A549 (cell line): ENCODE results near the gene ASB2.

ENCODE experiments used
- CHD2 ChIP-seq: fragments of 150-350 bp; IDR thresholded peaks from 2 replicates; pipeline ENCODE4 v1.6.1; 2014; ENCODE audit warnings: low read length; ENCODE audit not compliant: partially characterized antibody
- CTCF ChIP-seq: fragments of >200 bp; sonication (Bioruptor Twin); formaldehyde crosslinking; IDR thresholded peaks from 3 replicates; pipeline ENCODE4 v1.5.1; 2016
- EHF ChIP-seq: fragments of 250-450 bp; sonication (Bioruptor Pico); IDR thresholded peaks from 2 replicates; pipeline ENCODE4 v1.5.0; 2020; ENCODE audit warnings: mild to moderate bottlenecking
- ELK1 ChIP-seq: fragments of 150-350 bp; IDR thresholded peaks from 2 replicates; pipeline ENCODE4 v1.6.1; 2014; ENCODE audit warnings: low read depth, mild to moderate bottlenecking, low read length
- MAX ChIP-seq: IDR thresholded peaks from 2 replicates; pipeline ENCODE4 v1.6.1; 2012
- POLR2AphosphoS2 ChIP-seq: conservative IDR thresholded peaks from 2 replicates; pipeline ENCODE4 v1.6.1; 2012; ENCODE audit warnings: low read length, improper control_type of control experiment, inconsistent platforms
- REST ChIP-seq: fragments of 200-600 bp; sonication (generic); IDR thresholded peaks from 2 replicates; pipeline ENCODE4 v1.6.1; 2016; ENCODE audit warnings: antibody characterized with exemption, mild to moderate bottlenecking, moderate library complexity
- USF2 ChIP-seq: fragments of 450-650 bp; IDR thresholded peaks from 2 replicates; pipeline ENCODE4 v1.6.1; 2014; ENCODE audit warnings: antibody characterized with exemption
- ZC3H11A ChIP-seq: fragments of 450-650 bp; IDR thresholded peaks from 2 replicates; pipeline ENCODE4 v1.6.1; 2014; ENCODE audit warnings: antibody characterized with exemption, mild to moderate bottlenecking

GRCh38 chr14:93959239-93960107 lies 16.9 kb downstream of the ASB2 start:
- TF ChIP-seq USF2 (peak; percentile 70), EHF (no peak), CTCF (no peak), ZC3H11A (no peak), REST (no peak), CHD2 (no peak), ELK1 (no peak), POLR2AphosphoS2 (no peak), MAX (peak; percentile 77)
